HG03135 (cell line): ENCODE data around the gene CHD1L.
"Not testable (repeated sequence)": the region's sequence is repeated elsewhere in the genome, so short reads cannot be mapped to it uniquely, and the experiment has no call there.

Experiments used
- ATAC-seq: cut with Tn5 transposase; IDR thresholded peaks from one replicate; pipeline ENCODE4 v1.9.1; 2021; ENCODE audit warnings: mild to moderate bottlenecking, moderate library complexity; ENCODE audit not compliant: unreplicated experiment

Gene CHD1L

DNA sequence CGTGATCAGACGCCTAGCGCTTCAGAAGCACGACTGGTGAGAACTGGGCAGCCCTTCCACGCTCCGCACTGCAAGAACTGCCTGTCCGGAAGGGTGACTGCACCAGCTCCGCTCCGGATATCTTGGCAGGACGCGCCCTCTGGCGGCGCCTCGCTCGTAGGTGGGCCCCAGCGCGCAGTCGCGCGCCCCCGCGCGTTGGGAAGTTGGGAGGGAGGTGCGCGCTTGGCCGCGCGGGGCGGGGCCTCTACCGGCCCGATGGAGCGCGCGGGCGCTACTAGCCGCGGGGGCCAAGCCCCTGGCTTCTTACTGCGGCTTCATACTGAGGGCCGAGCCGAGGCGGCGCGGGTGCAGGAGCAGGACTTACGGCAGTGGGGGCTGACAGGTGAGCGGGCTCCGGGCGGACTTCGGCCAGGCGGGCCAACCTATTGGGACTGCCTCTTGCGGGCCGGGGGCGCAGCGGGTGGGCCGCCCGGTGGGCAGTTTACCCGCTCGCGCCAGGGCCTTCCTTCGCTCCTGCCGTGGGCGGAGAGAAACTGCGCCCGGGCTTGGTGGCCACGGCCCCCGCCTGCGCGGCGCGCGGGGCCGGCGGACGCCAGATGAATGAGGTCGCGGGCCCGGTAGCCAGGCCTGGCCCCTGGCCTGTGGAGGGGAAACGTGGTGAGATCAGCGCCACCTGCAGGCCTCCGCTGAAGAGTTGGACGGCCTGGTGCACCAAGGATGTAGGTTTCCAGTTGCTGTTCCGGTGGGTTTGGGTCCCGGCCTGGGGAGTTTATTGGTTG lies at the start of gene CHD1L:
TSS of gene CHD1L (plus strand) at position 236 of the 779 bp plus-strand sequence. CDS start at position 256, 20 bp downstream.
- peak; percentile 86 for ATAC-seq

DNA sequence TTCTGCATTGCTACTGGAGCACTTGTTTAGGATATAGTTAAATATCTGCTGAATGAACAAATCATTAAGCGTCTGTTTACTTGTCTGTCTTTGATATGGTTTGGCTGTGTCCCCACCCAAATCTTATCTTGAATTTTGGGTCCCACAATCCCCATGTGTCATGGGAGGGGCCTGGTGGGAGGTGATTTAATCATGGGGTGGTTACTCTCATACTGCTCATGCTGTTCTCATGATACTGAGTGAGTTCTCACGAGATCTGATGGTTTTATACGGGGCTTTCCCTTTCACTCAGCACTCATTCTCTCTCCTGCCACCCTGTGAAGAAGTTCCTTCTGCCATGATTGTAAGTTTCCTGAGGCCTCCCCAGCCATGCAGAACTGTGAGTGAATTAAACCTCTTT lies 45.2 kb upstream of the CHD1L start:
- not testable (repeated sequence) for ATAC-seq

DNA sequence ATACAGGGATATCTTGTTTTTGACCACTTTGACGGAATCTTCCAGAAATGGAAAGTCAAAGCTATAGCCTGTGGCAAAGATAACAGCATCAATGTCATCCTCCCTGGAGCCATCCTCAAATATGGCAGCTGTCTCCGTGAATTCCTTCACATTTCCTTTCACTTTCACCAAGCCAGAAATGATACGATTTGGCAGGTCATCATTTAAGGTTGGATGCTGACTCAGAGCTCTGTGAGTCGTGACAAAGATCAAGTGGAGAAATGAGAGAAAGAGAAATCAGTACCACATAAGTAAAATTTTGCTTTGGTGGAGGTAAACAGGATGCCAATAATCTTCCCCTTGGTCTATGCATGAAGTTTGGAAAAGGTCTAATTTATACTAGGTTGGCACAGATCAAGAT lies 41.2 kb upstream of the CHD1L start:
- no peak for ATAC-seq

DNA sequence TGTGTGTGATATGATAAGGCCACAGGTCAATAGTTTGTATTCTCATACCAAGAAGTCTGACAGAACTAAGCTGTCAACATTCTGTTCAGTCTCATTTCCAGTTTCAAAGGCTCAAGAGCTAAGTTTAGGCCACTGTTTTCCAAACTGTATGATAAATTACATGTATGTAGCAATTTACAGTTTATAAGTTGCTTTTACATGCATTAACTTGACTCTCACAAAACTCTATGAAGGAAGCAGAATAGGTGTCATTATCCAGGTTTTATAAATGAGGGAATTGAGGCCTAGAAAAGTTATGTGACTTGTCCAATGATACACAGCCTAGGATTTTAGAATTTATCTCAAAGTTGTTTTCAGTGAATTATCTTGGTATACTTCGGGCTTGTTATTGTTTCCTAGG lies 40.7 kb upstream of the CHD1L start:
- no peak for ATAC-seq

DNA sequence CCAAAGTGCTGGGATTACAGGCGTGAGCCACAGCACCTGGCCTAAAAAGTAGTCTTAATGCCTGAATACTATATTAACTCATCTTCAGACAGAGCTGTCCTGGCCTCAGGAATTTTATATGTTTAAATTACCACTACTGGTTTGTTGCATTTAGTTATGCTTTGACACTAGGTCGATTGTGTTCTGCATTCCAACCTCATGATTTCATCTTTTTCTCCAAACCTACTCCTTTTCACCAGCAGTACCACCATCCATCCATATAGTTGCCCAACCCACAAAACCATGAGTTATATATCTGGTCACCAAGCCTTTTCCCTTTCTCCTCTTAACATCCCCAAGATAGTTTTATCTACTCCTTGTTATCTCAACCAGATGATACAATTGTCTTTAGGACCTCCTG lies 39.9 kb upstream of the CHD1L start:
- ATAC-seq = no peak

DNA sequence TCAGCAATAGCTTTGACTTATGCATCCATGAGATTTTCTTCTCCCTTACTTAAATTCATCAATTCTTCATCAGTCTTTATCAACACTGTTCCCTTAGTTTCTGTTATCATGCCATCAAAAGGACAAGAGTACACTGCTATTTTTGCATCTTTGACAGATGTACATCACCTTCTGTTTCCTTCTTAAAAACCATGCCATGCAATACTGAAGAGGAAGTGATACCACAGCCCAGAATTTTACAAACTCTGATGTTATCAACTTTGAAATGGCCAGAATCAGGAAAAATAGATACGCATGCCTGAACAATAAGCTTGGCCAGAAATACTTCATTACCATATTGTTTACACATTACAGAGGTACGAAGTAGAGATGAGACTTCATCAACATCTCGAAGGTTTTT lies 38.4 kb upstream of the CHD1L start:
- no peak for ATAC-seq

DNA sequence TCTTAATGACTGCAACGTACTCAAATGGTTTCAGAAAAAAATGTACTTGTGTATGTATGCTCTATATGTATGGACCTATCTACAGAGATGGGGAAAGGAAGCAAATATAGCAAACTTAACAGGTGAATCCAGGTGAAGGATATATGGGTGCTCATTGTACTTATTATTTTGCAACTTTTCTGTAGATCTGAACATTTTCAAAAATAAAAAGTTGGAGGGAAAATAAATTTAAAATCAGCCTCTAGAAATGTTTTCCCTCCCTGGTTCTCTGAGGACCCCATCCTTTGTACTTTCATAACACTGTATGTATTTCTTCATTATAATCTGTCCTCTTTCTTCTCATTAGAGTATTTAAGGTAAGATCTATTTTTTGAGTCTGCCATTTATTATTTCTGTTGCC lies 35.3 kb upstream of the CHD1L start:
- ATAC-seq = no peak

DNA sequence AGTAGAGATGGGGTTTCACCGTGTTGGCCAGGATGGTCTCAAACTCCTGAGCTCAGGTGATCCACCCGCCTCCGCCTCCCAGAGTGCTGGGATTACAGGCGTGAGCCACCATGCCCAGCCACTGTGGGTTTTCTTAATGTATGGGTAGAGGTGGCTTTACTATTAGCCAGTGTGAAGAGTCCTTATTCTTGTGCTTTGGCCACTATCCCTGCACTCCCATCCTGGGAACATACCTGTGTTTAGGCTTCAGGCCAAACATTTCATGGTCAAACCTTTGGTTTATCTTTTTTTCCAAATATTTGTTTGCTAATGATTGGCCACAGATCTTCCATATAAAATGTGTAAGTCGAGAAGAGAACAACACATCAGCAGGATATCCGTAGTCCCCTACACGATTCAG lies 33.9 kb upstream of the CHD1L start:
- no peak for ATAC-seq

DNA sequence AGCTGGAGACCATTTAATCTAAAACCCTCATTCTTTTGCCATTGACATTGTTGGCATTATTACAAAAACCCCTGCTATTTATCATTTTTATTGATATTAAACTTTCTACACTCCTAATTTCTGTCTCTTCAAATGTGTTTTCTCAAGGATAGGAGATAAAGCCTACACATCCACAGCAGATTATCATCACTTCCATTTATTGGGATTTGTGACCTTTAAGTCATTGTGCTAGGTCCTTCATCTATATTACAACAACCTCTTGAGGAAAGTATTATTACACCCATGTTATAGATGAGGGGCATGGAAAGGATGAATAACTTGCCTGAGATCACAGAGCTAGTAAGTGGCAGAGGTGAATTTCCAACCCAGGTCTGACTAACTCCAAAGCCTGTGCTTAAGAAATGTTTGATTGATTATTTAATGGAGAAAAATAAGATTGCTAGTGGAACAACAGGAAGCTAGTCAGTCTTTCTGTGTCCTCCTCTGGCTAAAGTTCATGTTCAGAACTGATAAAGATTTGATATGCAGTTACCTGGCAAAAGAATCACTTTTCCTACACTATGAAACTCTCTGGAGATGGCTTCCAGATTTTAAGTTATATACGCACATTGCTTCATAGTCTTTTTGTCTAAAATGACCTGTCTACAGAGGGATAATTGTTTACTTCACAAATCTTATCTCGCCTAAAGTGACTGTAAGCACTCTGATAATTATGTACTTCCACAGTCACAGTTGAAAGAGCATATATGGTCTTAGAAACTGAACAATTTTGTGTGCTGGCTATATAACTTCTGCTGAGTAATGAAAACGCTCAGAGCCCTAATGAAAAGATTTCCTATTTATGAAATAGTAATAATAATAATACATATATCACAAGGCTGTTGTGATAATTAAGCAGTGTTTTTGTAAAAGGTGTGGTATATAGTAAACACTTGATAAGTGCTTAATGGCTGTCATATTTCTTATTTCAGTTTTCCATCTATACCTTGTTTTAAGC lies 32.4 kb upstream of the CHD1L start:
- ATAC-seq = no peak

DNA sequence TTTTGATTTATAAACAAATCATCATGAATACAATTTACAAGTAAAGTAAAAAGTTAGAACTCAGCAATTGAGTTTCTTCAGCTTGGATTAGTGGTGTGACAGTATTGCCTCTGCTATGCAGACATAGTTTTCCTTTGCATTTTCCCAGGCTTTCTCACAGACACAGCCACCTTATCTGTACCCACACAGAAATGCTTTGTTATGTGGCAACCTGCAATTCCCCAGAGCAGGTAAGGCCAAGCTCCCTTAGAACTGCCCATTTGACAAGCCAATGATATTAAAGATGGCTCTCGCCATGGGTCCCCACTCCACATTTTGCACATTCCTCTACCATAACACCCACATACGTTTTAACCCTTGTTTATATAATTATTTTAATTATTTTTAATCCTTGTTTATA lies 31.5 kb upstream of the CHD1L start:
- ATAC-seq = no peak

DNA sequence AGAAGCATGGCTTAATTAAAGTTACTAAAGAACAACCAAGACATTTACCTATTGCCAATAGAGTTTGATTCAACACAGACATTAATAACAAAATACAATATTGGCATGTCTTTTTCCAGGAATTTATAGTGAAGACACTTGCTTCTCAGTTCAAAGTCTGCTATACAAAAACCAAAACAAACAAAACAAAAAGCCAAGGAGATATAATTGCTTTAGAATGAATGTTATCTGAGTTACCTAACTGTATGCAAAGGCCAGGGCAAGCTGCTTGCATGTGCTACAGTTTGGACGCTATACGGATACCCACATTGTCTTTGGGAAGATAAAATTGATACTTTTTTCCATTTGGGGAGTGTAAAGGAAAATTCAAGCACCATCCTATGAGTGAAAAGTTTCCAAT lies 30.9 kb upstream of the CHD1L start:
- ATAC-seq = no peak

DNA sequence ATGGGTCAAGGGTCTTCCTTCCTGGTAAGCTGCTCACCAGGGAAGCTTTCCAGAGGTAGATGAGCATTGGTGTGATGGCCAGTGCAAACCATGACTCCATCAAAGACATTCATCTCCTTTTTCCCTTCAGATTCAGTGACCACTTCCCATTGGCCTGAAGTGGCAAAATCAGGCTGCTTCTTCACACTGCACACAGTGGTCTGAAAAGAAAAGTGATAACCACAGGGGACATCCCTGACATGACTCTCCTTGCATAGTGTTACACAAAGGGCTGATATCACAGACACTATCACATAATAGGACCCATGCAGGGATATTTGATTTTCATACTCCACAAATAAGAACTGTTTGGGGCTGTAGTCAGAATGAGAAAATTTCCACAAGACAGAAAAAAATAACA lies 29.2 kb upstream of the CHD1L start:
- ATAC-seq = no peak

DNA sequence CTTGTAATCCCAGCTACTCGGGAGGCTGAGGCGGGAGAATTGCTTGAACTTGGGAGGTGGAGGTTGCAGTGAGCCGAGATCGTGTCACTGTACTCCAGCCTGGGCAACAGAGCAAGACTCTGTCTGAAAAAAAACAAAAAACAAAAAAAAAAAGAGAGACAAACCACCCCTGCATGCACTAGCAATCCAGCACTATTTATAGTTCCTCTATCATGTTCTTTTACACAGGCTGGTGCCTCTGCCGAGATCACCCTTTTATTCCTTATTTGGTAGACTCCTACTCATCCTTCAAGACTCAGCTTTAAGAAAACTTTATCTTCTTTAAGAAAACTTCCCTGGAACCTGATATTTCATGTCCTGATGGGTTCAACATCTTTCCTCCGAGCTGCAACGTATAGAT lies 28.2 kb upstream of the CHD1L start:
- no peak for ATAC-seq

DNA sequence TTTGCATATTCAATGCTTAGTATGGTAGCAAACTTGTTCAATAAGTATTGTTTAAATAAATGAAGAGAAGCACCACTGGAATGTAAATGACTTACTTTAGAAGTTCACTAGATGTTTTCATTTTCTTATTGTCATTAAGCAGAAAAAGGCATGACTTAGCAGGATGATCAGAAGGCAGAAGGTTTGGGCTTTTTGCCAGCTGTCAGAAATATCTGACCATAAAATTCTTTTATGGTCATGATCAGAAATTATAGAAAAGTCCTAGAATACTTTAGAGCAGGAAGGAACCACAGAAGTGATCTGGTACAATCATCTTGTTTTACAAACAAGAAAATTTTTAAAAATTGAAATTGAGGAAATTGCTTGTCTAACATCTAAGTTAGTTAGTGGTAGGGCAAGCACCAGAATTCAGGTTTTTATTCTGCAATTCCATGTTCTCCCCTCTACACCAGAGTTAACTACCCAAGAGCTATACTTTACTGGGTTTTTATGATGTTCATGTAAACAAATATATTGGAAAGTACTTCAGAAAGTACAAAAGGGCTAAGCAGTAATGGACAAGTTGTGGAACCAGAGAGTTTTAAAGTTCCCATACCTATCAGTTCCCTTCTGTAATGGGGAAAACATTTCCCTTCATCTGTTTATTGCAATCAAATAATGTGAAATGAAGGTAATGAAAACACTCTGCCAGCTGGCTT lies 27.5 kb upstream of the CHD1L start:
- ATAC-seq = no peak

DNA sequence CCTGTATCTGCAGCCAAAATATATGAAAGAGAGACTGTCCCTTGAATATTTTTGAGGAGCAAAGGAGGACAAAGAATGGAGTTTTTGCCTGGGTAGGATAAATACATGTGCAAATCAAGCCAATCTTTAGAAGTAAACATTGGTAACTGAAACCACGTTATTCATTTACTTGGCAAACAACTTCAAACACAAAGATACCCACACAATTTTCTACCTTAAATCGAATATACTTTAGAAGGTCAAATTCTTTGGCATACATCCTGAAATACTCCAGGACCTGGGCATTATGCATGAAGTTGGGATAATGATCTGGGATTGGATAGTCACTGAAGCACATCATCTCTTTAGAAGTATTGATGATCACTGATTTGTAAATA lies 27.0 kb upstream of the CHD1L start:
- ATAC-seq = no peak

DNA sequence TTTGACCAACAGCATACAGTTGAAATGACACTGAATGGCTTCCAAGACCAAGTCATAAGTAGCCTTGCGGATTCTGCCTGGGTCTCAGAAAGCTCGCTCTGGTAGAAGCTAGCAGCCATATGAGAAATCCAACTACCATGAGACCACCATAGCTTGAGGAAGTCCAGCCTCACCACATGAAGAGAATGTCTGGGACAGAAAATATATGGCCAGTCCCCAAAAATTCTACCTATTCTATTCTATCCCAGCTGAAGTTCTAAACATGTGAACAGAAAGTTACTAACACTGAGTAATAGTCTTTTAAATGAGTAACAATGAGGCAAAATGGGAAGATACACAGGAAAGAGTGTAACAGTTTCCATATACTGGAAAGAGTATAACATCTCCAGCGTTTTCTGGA lies 26.4 kb upstream of the CHD1L start:
- ATAC-seq = no peak

DNA sequence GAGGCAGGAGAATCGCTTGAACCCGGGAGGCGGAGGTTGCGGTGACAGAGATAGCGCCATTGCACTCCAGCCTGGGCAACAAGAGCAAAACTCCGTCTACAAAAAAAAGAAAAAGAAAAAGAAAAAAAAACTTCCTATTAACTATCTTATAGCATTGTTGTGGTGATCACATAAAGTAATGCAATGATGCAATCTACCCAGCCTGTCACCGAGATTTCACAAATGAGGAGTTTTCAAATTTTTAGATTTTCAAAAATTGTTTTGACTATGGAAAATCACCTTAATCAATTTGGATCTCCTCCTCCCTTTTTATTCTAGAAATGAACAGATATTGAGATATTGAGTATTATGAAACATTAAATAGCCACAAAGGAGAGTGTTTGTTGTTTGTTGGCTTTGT lies 25.3 kb upstream of the CHD1L start:
- ATAC-seq = no peak

DNA sequence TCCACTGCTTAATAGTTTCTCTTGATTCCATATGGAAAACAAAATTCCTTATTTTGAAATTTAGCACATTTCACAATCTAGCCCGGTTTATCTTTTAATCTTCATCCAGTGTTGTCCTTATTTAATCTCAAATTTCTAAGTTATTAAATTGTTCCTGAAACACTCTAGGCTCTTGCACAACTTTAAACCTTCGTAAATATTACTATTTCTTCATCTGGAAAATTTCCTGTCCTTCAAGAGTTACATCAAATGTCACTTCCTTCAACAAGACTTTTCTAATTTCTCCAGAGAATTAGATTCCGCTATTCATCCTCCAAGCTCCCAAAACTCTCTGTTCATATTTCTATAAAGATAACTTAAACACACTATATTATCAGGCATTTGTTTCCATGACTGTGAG lies 23.9 kb upstream of the CHD1L start:
- no peak for ATAC-seq

DNA sequence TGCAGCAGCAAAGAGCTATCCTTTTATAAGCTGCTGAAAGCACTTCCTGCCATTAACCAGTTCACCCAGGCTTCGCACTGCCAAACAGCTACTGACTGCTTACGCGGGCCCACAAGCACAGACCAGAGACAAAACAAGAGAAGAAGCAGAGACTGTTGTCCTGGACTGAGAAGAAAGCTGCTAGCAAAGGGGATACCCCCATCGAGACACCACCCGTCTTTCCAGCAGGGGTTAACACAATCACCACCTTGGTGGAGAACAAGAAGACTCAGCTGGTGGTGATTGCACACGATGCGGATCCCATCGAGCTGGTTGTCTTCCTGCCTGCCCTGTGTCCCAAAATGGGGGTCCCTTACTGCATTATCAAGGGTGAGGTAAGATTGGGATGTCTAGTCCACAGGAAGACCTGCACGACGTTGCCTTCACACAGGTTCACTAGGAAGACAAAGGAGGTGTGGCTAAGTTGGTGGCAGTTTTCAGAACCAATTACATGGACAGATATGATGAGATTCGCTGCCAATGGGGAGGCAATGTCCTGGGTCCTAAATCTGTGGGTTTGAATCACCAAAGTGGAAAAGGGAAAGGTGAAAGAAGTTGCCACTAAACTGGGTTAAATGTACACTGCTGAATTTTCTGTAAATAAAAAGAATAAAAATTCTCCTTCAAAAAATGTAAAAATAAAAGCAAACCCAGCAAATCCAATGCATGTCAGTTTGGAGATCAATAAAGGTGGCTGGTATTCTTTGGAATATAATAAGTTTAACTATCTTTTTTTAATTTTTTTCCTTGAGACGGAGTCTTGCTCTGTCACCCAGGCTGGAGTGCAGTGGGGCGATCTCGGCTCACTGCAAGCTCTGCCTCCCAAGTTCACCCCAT lies 18.5 kb upstream of the CHD1L start:
- ATAC-seq = no peak

DNA sequence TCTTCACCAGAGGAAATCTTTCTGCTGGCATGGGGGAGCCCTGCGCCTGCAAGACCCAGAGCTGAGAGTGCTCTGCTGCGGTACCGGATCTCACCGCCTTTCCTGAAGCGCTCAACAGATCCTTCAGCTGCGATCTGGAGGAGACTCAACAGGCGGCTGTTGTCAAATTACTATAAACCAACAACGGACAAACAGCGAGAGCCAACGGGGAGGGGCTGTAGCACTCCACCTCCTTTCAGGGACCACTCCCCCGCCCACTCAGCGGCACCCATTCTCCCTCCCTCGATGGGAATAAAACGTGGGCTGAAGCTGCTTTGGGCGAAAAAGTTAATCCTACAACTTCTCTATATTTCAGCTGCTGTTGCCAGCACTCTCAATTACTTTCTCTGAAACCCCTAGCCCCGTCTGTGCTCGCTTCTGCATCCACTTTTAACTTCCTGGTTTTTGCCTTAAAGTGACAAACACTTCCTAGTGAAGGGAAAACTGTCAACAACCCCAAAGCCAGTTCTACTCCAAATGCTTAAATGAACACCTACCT lies 17.2 kb upstream of the CHD1L start, which contains the start of gene FMO5:
TSS of gene FMO5 (minus strand) at position 147 of the 538 bp plus-strand sequence. CDS start 310 bp downstream, outside the sequence.
- peak; percentile 66 for ATAC-seq
